HPDE6-E6E7 (cell line): ENCODE measurements around the gene AHCY.
"Not testable (repeated sequence)": the region's sequence is repeated elsewhere in the genome, so short reads cannot be mapped to it uniquely, and the experiment has no call there.

Experiments
- DNase-seq: peaks from one replicate; pipeline ENCODE4 v3.0.0; 2011; ENCODE audit warnings: missing footprints; ENCODE audit errors: extremely low spot score

The AHCY gene

DNA sequence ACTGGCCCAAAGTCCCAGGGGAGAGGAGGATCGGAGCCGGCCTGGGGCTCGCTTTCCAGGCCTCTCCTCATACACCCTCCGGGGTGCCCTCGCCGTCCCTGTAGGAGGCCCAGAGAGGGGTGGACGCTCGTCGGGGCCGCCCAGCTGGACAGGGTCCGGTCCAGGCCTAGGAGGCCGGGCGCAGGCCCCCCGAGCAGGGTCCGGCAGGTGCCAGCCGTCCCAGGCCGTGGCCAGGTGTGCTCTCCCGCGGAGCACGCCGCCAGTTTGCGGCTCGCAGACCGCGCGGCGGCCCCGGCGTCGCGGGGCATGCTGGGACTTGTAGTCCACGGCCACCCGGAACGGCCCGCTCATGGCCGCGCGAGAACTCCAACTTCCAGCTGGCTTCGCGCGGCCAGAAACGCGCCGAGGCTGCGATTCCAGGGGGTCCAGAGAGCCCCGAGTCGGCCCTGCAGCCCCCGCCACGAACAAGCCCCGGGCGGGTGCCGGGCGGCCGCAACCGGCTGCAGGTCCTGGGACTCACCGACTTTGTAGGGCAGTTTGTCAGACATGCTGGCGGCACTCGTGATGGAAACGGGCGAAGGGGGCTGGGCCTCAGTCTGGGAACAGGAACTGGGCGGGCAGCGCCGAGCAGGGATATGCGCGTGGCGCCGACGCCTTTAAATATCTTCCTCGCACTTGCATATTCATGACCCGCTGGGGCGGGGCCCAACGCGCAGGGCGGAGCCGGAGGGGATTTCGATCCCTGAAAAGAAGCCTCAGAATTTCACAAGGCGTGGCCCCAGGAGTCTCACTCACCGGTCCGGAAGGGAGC lies at the start of gene AHCY:
TSS of gene AHCY (minus strand) at position 633 of the 811 bp plus-strand sequence. CDS start at position 548, 85 bp downstream.
- peak; percentile 99 for DNase-seq

DNA sequence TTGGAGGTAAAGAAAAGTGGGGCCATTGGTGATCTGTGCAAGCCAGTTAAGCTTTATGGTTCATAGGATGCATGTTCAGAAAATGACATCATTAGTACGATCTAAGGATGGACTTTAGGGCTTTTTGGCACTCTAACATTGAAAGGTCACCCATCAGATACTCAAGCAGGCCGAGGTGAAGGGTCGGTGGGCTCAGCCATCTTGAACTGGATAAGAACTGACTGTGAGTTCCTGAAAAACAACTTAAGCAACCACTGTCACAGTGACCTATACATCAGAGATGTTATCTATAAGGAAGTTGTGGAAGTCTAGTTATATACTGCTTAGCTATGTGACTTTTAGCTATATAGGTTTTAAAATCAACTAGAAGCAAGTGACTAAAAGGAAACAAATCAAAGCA lies 46.9 kb upstream of the AHCY start:
- no peak for DNase-seq

DNA sequence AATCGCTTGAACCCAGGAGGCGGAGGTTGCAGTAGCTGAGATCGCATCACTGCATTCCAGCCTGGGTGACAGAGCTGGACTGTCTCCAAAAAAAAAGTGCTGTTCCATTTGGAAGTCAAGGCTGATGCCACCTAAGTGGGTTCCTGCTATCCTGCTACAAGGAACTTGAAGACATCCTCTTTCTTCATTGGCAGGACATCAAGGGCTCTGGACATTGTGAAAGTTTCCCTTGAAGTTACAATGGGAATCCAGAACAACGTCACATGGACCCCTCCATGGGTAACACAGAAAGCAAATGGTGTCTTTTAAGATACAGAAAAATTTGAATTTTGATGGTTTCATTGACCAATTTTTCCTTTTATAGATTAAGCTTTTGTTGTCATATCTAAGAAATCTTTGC lies 44.4 kb upstream of the AHCY start:
- no peak for DNase-seq

DNA sequence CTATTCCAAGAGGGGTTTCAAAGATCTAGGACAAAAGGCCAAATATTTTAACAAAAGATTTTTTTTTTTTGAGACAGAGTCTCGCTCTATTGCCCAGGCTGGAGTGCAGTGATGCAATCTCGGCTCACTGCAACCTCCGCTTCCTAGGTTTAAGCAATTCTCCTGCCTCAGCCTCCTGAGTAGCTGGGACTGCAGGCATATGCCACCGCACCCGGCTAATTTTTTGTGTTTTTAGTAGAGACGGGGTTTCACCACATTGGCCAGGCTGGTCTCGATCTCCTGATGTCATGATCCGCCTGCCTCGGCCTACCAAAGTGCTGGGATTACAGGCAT lies 43.3 kb upstream of the AHCY start:
- not testable (repeated sequence) for DNase-seq

DNA sequence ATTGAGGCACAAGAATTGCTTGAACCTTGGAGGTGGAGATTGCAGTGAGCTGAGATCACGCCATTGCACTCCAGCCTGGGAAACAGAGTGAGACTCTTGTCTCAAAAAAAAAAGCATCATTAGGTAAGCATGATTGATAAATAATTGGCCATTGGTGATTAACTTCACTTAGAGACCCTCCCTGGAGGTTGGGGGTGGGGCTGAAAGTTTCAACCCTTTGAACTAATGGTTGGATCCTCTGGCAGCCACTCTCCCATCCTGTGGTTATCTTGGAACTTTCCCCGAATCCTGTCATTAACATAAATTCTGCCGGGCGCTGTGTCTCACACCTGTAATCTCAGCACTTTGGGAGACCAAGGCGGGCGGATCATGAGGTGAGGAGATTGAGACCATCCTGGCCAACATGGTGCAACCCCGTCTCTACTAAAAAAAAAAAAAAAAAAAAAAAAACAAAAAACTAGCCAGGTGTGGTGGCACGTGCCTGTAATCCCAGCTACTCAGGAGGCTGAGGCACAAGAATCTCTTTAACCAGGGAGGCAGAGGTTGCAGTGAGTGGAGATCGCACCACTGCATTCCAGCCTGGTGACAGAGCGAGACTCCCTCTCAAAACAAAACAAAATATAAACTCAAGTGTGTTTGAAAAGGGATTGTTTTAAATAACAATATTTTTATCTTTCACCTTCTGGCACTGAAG lies 42.8 kb upstream of the AHCY start:
- not testable (repeated sequence) for DNase-seq

DNA sequence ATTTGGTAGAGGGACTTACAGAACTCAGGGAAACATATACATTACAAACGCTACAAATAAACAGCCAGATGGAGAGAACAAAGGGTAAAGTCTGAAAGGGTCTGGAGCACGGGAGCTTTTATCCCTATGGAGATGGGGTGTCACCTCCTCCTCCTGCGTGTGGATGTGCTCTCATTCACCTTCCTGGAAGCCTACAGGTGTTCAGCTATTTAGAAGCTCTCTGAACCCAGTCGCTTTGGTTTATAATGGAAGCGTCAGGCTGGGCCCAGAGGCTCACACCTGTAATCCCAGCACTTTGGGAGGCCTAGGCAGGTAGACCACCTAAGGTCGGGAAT lies 42.2 kb upstream of the AHCY start:
- DNase-seq: no peak

DNA sequence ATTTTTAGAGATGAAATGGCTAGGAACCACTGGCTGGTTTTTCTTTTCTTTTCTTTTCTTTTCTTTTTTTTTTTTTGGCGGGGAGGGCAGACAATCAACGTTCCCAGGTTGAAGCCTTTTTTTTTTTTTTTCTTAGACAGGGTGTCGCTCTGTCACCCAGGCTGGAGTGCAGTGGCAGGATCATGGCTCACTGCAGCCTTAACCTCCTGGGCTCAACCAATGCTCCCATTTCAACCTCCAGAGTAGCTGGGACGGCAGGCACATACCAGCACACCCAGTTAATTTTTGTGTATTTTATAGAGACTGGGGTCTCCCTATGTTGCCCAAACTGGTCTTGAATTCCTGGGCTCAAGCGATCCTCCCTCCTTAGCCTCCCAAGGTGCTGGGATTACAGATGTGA lies 41.1 kb upstream of the AHCY start:
- no peak for DNase-seq

DNA sequence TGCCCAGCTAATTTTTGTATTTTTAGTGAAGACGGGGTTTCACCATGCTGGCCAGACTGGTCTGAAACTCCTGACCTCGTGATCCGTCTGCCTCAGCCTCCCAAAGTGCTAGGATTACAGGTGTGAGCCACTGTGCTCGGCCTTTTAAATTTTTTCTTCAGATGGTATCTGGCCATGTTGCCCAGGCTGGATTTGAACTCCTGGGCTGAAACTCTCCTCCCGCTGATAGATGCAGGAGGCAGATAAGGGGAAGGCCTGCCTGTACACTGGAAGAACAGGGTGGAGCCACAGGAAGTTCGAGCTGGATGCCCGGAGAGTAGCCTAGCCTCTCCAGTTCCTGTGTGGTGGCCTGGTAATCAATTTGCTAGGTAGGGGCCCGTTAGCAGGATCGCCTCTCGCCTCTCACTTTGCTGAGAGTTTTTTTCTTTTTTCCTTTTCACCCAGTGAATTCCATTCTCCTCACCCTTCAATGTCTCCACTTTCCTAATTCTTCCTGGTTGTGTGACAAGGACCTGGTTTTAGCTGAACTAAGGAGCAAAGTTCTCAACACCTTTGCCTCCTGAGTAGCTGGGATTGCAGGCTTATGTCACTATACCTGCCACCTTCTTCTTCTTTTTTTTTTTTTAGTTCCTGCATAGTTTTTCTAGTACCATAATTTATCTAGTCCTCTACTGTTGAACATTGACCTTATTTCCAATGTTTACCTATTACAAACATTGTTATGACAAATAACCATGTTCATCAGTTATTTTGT lies 40.5 kb upstream of the AHCY start:
- DNase-seq: no peak

DNA sequence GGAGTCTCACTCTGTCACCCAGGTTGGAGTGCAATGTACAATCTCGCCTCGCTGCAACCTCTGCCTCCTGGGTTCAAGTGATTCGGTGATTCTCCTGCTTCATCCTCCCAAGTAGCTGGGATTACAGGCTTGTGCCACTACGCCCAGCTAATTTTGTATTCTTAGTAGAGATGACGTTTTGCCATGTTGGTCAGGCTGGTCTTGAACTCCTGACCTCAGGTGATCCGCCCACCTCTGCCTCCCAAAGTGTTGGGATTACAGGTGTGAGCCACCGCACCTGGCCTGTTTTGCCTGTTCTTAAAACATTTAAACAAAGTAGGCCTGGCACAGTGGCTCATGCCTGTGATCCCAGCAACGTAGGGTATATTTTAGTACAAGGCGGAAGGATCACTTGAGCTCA lies 38.0 kb upstream of the AHCY start:
- not testable (repeated sequence) for DNase-seq

DNA sequence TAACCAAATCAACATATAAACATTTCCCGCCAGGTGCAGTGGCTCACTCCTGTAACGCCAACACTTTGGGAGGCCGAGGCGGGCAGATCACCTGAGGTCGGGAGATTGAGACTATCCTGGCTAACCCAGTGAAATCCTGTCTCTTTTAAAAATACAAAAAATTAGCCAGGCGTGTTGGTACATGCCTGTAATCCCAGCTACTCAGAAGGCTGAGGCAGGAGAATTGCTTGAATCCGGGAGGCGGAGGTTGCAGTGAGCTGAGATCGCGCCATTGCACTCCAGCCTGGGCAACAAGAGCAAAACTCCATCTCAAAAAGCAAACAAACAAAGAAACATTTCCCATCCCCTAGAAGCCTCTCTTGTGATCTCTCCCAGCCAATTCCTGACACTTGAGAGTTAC lies 37.6 kb upstream of the AHCY start:
- not testable (repeated sequence) for DNase-seq

DNA sequence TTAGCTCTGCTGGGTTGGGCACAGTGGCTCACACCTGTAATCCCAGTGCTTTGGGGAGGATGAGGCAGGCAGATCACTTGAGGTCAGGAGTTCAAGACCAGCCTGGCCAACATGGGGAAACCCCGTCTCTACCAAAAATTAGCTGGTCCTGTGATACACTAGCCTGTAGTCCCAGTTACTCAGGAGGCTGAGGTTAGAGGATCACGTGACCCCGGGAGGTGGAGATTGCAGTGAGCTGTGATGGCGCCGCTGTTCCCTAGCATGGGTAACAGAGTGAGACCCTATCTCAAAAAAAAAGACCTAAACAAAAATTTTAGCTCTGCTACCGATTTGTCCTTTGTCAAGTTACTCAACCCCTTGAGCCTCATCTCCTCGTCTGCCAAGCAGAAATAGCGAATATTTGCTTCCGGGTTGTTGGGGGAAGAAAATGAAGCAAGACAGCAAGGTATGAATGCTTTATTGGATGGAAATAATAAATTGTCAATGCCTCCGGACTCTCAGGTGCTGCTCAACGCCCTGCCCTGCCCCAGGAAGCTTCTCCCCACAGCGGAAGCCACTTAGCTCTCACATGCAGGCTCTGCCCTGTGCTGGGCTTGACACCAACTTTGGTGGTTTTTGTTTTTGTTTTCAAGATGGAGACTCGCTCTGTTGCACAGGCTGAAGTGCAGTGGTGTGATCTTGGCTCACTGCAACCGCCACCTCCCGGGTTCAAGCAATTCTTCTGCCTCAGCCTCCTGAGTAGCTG lies 35.0 kb upstream of the AHCY start:
- no peak for DNase-seq

DNA sequence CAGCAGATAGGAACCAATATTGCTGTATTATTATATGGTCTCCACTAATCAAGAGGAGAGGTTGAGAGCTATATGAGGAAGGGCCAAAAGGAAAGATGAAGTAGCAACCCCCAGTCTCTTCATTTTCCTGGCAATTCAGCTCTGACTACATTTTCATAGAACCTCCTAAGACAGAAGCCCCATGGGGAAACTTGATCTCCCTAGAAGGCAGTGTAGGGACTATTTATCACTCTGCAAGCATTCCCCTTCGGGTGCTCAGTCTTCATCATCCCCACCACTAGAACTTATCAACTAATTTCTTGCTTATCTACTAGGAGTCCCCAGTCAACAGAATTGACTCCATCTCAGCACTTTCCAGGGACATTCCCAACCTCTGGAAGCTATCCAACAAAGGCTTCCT lies 34.4 kb upstream of the AHCY start:
- no peak for DNase-seq

DNA sequence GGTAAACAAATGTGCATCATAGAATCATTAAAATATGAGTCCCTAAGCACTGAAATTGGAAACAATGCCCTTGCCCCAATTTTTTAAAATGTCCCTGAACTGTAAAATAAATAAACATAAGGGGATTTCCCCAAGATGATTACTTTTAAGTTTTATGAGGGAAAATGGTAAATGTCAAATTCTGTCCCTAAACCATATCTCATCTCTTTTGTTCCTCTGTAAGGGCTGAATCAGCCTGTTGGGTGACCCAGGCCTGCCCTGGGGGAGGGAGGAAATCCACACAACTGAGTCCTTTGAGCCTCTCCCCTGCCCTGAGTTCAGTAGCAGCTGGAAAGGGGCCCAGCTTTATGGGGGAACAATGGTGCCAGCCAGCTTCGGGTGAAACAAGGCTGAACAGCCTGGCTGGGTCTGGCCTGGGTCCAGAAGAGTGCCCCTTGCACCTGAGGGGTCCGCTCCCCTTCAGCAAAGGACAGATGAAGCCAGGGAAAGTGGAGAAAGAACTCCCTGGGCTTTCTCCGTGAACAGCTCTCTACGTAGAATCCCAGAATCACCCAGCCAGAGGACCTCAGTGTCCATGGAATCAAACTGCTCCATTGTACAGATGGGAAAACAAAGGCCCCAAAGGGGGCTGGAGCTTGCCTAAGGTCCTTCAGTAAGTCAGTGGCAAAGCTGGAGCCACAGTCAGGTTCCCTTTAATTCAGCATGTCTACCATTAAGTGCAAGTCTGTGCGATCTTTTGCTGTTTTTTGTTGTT lies 31.7 kb upstream of the AHCY start:
- peak; percentile 76 for DNase-seq

DNA sequence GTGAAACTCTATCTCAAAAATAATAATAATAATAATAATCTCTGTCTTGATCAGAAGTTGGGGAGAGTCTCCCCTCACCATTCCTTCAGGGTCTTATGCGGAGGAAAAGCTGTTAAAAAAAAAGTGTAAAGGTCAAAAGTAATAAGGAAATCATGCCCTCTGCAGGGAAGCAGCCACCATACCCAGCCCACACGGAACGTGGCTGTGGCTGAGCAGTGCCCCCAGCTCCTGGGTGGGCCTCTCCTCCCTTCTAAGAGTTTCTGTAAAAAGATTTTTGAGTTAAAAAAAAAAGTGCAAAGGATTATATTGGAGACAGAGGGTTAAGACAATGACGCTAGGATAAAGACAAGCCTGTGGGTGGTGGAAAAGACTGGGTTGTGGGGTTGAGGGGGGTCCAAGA lies 30.6 kb upstream of the AHCY start:
- DNase-seq: no peak

DNA sequence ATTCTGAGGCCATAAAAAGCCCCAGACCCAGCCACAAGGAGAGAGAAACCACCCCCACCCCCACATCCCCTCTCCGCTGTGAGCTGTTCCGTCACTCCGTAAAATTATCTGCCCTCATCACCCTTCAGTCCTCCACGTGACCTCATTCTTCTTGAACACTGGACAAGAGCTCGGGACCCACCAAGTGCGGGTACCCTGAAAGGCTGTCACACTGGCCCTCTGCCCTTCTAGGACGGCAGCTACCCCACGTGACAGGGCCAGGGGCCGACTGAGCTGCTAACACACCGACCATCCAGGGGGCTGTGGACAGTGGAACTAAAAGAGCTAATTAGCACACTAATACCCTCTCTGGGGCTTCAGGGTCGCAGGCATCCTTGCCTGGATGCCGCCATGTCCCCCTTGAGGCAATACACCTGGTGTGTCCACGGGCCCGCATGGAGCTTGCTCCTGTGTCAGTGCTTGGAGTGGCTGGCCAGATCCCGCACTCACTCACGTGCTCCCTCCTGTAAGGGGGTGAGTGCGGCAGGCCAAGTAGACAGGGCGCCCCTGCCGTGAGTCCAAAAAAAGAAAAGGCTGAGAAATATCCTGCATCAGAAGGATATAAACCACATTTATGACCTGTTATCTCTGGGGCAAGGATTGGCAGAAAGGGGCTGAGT lies 29.2 kb upstream of the AHCY start:
- no peak for DNase-seq

DNA sequence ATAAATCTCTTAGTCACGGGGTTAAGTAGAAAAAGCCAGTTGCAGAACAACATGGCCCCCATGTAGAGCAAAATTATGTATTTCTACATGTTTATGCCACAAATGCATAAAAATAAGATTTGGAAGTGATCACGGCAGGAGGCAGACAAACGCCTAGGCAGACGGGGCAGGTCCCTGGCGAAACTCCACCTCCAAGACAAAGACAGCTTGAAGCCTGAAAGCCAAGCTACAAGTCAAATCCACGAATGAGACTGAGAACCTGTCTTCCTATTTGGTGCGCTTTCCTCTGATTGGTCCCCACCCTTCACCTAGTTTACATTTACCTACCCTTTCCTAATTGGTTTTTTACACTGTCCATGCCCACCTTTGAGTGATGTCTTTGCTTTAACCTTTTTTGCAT lies 28.7 kb upstream of the AHCY start:
- DNase-seq: no peak

DNA sequence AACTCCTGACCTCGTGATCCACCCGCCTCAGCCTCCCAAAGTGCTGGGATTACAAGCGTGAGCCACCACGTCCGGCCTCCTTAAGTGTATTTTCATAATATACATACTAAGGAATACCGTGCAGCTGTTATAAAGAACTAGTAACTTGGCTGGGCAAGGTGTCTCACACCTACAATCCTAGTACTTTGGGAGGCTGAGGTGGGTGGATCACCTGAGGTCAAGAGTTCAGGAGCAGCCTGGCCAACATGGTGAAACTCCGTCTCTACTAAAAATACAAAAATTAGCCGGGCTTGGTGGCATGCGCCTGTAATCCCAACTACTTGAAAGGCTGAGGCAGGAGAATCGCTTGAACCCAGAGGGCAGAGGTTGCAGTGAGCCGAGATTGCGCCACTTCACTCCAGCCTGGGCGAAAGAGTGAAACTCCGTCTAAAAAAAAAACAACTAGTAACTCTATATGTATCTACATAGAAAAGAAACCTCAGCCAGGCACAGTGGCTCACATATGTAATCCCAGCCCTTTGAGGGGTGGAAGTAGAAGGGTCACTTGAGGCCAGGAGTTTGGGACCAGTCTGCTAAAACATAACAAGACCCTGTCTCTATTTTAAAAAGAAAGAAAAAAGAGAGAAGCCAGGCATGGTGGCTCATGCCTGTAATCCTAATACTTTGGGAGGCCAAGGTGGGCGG lies 27.8 kb upstream of the AHCY start:
- not testable (repeated sequence) for DNase-seq

DNA sequence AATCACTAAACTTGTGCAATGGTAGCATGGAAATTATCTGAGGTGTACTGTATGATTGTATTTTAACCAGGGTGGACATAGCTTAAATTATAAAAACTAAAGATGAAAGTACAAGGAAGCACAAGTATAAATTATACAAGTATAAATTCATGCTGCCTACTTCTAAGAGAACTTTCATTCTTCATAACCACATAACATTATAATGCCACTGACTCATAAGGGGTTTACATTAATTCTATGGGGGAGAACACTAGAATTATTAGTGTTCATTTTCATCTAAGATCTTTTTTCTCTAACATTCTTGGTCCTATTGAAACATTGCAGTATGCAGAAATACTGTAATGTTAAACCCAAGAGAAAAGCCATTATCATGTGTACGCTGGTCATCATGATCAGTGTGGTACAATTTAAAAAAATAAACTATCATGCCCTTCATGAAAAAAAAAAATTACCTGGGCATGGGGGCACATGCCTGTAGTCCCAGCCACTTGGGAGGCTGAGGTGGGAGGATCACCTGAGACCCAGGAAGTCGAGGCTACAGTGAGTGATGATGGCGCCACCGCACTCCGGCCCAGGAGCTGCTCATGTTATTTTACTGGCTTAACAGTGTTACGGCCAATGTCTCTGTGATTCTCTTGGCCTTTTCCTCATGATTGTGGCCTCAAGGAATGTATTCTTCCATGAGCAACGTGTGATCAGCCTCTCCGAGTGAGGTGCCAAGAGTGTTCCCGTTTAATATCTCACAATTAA lies 25.9 kb upstream of the AHCY start:
- no peak for DNase-seq

DNA sequence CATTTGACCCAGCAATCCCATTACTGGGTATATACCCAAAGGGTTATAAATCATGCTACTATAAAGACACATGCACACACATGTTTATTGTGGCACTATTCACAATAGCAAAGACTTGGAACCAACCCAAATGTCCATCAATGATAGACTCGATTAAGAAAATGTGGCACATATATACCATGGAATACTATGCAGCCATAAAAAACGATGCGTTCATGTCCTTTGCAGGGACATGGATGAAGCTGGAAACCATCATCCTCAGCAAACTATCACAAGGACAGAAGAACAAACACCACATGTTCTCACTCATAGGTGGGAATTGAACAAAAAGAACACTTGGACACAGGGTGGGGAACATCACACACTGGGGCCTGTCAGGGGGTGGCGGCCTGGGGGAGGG lies 25.1 kb upstream of the AHCY start:
- not testable (repeated sequence) for DNase-seq

DNA sequence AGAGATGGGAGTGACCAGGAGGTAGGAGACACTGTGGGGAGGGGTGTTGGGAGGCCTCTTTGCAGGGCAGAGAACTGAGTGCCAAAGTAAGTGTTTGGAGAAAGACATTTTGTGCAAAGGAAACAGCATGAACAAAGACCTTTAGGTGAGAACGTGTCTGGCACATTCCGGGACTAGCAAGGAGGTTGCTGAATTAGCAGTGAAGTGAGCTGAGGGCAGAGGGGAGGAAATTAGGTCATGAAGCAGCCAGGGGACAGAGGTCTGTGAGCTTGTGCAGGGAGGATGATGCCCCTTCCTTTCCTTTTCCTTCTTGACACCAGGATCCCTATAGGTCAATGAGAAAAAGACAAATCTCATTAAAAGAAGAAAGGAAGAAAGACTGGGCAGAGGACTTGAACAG lies 21.4 kb upstream of the AHCY start:
- no peak for DNase-seq
